ENCODE results near the gene MEX3D.
"Not testable (repeated sequence)": the region's sequence is repeated elsewhere in the genome, so short reads cannot be mapped to it uniquely, and the experiment has no call there.

The MEX3D gene

GRCh38 chr19:1570836-1571235, 2.7 kb upstream of the MEX3D start:
- DNase-seq, result no peak

- DNase-seq, result no peak
Measured at GRCh38 chr19:1569997-1570396, 1.9 kb upstream of the MEX3D start.

GRCh38 chr19:1567848-1568227, 287 bp downstream of the MEX3D start:
- no peak for DNase-seq

DNA sequence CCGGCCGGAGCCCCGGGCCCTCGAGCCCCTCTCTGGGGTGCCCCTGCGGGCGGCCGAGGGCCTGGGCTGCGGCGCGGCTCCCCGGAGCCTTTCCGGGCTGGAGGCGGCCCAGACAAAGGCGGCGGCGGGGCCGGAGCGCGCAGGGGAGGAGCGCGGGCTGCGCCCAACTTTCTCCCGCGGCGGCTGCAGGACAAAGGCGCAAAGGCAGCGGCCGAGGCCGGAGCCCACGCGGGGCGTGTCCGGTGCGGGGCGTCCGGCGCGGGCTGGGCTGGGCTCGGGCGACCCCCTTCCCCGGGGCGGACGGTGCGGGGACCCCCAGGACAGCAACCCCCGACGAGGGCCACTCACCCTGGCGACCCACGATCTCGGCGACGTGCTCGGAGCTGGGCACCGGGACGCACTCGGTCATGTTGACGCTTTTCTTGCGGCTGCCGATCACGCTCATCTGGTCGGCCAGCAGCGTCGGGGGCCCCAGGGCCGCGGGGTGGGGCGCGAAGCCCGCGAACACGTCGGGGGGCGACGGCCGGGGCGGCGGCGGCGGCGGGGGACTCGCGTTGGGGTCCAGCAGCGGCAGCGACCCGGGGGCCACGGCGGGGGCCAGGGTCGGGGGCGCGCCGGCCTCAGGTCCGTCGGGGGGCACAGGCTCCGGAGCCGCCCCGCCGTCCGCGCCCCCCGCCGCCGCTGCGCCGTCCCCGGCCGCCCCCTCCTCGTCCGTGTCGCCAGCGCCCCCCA, 843 bp downstream of the MEX3D start:
- DNase-seq, result no peak

DNA sequence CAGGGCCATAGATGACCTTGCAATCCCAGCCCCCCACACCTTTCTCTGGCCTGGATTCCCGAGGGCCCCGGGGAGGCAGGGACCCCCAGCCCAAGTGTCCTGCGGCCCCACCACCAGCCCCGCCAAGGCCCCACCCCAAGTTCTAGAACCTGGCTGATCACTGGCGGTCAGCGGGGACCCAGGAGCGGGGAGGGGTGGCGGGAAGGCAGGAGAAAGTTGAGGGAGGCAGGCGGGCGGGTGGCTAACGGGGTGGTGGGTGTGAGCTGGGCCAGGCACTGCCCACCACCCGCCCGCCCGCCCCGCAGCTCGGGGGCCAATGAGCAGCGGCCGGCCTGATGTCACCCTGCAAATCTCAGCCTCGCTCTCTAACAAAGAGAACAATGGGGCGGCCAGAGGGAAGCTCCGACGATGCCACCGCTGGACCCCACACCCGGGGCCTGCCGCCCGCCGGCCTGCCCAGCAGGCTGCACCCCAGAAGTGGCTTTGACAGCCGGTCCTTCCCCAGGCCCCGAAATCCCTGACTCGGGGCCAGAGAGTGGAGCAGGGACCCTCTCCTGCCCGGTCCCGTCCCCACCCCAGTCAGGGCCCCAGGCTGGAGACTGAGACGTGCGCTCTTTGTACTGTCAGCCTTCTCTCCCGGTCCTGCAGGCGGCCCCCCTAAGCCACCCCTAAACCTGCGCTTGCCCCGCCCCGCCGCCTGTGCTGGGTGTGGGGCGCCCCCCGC, 1.6 kb downstream of the MEX3D start:
- DNase-seq, result no peak

- DNase-seq, result no peak
Measured at GRCh38 chr19:1563251-1563650, 4.9 kb downstream of the MEX3D start.

DNA sequence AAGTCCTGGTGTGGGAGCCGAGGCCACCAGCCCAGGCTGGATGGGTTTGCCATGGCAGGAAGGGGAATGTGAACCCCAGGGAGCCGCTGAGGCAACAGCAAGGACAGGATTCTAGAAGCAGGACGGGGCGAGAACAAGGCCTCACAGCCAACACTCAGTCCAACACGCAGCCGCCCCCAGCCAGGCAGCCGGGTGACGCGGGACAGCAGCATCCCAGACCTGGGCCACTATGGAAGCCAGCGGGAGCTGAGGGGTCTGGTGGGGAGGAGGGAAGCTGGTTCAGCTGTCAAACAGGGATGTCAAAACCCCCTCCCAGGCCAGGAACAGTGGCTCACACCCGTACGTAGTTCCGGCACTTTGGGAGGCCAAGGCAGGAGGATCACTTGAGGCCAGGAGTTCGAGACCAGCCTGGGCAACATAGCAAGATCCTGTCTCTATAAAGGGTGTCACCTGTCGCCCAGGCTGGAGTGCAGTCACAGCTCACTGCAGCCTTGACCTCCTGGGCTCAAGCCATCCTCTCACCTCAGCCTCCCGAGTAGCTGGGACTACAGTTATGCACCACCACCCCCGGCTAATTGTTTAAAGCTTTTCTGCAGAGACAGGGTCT, 6.8 kb downstream of the MEX3D start:
- no peak for DNase-seq

DNA sequence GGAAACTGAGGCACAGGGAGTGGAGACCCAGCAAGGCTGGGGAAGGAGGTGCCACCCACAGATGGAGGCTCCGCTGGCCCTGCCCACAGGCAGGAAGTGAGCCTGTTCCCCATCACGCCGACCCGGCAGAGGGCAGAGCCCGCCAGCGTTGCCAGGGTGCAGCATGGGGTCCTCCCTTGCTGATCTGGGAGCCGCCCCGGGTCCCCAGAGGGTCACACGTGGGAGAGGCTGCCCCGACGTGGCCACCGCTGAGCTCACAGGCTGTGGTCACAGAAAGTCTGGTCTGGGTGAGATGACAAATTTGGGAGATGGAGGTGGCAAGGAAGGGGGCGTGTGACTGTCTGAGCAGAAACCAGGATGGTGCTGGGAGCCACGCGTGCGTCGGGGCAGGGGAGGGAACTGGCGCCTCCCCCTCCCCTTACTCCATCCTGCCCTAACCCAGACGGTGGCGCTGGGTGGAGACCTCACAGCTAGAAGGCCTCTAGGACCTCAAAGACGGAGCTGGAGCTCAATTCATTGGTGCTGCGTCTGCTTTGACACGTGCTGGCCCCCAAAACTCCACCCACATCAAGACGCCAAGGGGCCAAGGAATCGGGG, 7.7 kb downstream of the MEX3D start:
- no peak for DNase-seq

GRCh38 chr19:1558552-1558951, 9.6 kb downstream of the MEX3D start:
- no peak for DNase-seq

GRCh38 chr19:1556390-1557070, 11.6 kb downstream of the MEX3D start:
- DNase-seq, result no peak

DNA sequence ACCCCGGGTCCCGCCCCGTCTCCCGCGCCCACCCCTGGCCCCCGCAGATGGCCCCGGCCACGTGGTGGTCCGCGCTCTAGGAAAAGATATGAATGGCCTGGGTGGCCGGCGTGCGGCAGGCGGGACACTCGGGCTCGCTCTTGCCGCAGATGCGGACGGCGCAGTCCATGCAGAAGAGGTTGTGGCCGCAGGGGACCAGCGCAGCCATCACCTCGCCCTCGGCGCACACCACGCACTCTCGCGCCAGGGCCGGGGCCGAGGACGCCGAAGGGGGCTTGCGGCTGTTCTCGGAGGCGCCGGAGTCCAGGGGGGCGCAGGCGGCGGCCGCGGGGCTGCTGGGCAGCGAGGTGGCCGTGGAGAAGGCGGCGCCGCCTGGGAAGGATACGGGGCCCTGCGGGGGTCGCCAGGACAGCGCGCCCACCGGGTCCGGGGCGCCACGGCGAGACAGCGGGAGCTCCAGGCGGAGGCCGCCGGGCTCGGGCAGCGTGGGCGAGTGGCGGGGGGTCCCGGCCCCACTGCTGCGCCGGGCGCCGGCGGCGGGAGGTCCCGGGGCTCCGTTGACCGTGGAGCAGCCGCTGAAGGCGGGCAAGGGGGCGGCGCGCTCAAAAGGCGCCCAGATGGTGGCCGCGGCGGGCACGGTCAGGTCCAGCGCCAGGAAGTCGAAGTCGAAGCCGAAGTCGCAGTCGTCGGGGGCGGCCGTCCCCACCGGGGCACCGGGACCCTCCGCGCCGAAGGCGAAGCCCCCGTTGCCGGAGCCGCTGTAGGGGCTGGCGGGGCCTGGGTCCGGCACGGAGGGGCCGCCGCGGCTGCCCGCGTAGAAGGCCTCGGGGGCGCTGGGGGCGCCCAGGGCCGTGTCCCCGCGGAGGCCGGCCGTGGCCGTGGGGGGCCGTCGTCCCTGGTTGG, 12.4 kb downstream of the MEX3D start:
- DNase-seq, result no peak

GRCh38 chr19:1554968-1555367, 13.2 kb downstream of the MEX3D start:
- DNase-seq, result no peak

DNA sequence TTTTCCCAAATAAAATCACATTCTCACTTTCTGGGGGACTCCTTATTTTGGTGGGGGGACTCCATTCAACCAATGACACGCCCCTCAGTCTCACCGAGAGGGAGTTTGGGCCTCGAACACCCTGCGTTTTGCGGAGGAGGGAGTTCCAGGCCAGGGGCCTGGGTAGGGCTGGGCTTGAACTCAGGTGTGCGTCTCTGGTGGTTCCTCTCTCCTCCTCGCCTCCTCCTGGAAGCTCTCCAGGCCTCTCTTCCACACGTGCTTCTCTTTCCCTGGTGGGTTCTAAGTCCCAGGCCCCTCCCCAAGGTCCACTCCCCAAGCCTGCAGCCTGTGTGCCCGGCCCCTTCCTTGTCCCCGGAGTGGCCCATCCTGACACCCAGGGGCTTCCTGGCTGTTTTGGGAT, 14.7 kb downstream of the MEX3D start:
- no peak for DNase-seq

GRCh38 chr19:1551068-1552040, 16.8 kb downstream of the MEX3D start:
- DNase-seq, result no peak

GRCh38 chr19:1549332-1549945, 18.7 kb downstream of the MEX3D start:
- no peak for DNase-seq

DNA sequence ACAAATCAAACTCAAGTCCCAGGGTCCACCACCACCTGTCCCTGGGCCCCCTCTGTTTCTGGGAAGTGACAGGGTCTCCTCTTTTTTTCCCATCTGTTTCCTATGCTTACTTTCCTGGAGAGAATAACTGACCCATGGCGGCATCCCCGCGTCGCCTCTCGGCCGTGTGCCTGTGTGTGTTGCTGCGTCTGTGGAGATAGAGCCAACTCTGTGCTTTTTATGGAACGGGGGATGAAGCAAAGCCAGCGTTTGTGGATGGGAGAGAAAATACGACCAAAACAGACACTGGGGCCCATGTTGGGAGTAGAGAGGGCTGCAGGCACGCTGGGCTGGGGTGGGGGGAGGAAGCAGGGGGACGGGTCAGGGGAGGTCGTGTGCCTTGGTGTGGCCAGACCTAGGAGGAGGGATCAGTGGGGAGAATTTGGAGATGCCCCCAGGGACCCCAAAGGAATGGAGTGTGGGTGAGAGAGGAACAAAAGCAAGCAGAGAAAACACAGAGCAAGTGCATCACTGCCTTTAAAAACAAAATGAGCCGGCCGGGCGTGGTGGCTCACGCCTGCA, 27.7 kb downstream of the MEX3D start:
- no peak for DNase-seq

DNA sequence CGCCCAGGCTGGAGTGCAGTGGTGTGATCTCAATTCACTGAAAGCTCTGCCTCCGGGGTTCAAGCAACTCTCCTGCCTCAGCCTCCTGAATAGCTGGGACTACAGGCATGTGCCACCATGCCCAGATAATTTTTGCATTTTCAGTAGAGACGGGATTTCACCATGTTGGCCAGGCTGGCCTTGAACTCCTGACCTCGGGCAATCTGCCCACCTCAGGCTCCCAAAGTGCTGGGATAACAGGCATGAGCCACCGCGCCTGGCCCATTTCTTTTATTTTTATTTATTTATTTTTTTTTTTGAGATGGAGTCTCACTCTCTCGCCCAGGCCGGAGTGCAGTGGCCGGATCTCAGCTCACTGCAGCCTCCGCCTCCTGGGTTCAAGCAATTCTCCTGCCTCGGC, 28.4 kb downstream of the MEX3D start:
- not testable (repeated sequence) for DNase-seq

DNA sequence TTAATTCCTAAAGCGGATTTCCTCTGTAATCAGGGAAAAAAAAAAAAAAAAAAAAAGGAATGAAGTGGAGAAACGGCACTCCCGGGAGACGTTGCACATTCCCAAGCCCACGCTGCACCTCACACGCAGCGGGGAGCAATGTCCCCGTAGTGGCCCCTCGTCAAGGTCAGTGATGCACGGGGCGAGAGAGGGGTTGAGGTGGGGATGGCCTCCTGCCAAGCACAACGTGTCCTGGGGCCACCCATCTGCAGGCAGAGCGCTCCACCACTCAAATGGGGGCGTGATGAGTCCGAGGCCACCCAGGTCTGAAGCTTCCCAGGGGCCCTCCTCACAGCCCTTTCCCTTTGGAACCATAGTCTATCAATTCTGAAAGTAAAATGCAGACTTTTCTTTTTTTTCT, 29.1 kb downstream of the MEX3D start:
- DNase-seq, result no peak

- DNase-seq, result not testable (repeated sequence)
Measured at GRCh38 chr19:1535699-1536098, 32.4 kb downstream of the MEX3D start.

DNA sequence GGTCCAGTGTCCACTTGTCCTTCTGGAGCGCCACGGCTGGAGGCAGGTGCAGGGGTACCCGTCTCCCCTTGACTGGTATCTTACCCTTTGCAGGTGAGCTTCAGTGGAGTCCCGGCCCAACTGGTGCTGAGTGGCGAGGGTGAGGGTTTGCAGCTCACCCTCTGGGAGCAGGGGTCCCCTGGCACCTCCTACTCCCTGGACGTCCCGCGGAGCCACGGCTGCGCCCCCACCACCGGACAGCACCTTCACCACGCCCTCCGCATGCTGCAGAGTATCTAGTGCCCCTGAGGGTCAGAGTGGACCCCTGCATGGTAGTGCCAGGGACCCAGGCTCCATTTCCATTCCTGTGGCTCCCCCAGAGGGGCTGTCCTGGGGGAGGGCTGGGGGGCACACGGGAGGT, 33.2 kb downstream of the MEX3D start:
- DNase-seq, result no peak

Data from activated naive CD4-positive, alpha-beta T cell treated with Interleukin-2 at 50 U/mL for 16 hours (primary cell).